Endothelial cell of umbilical vein (primary cell): Measurements from ENCODE around the gene CNTROB. TPM values are rescaled to one million over a fixed set of nuclear protein-coding genes. Genes with fewer than 3 reads are reported as not detected.

ENCODE experiments used
- BruUV-seq: library from RNA; stranded (reverse); fragments of 400-500 nt; replicated peaks from 2 replicates; lab custom pipeline; 2021; lab: Mats Ljungman, UMichigan
- CTCF ChIA-PET: fragments of 300-600, 350-600 bp; sonication (Branson Sonifier 250); formaldehyde crosslinking; loops from one replicate; lab custom pipeline; 2021; ENCODE audit warnings: antibody characterized with exemption, inconsistent platforms; lab: Charles Lee
- POLR2A ChIA-PET: fragments of 300-600, 350-600 bp; sonication (Branson Sonifier 250); formaldehyde crosslinking; loops from one replicate; lab custom pipeline; 2021; ENCODE audit warnings: antibody characterized with exemption, inconsistent platforms; lab: Charles Lee
- DNase-seq: peaks from one replicate; pipeline ENCODE4 v3.0.0-alpha.2; 2011; ENCODE audit warnings: low read depth, low spot score
- FAIRE-seq: peaks from 2 replicates; lab custom pipeline; 2011; peaks lifted over from hg19 to GRCh38; lab: Jason Lieb, UNC
- H2AFZ ChIP-seq: 2 replicates; pipeline ENCODE4 v1.6.0; 2012; ENCODE audit warnings: low read depth, low read length, control low read depth, inconsistent platforms
- H3K27ac ChIP-seq: 2 replicates; pipeline ENCODE4 v1.5.1; 2011; ENCODE audit warnings: low read depth, mild to moderate bottlenecking, control low read depth, low read length, moderate library complexity; ENCODE audit not compliant: insufficient read depth
- H3K27me3 ChIP-seq, 2 experiments: 2 replicates each; pipeline versions ENCODE4 v1.6.0 to v1.6.1; 2011; ENCODE audit warnings: low read length in 2 of 2, mixed read lengths in 1 of 2; ENCODE audit not compliant: control insufficient read depth in 2 of 2, insufficient read depth in 2 of 2
- H3K36me3 ChIP-seq, 2 experiments: 2 replicates in 1 of 2; 3 replicates in 1 of 2; pipeline ENCODE4 v1.5.1; 2011; ENCODE audit warnings: low read length in 2 of 2, mild to moderate bottlenecking in 1 of 2, moderate library complexity in 1 of 2; ENCODE audit not compliant: control insufficient read depth in 2 of 2, insufficient read depth in 2 of 2; ENCODE audit errors: extremely low read depth in 1 of 2
- H3K4me1 ChIP-seq: 3 replicates; pipeline ENCODE4 v1.5.1; 2011; ENCODE audit warnings: mild to moderate bottlenecking, low read length; ENCODE audit not compliant: control insufficient read depth, insufficient read depth; ENCODE audit errors: extremely low read depth
- H3K4me2 ChIP-seq: 2 replicates; pipeline ENCODE4 v1.6.1; 2011; ENCODE audit warnings: low read length, control low read depth, mixed read lengths; ENCODE audit not compliant: insufficient read depth
- H3K4me3 ChIP-seq, 3 experiments: fragments of 200-600 bp in 1 of 3; sonication (generic), shearing (Covaris generic) in 1 of 3; replicated peaks in 1 of 3; 2 replicates each; pipeline ENCODE4 v1.5.1; 2011 to 2016; ENCODE audit warnings: control low read depth in 3 of 3, low read length in 3 of 3, mild to moderate bottlenecking in 2 of 3, inconsistent platforms in 1 of 3, low read depth in 1 of 3, moderate library complexity in 1 of 3; ENCODE audit not compliant: insufficient read depth in 1 of 3
- H3K79me2 ChIP-seq: 2 replicates; pipeline ENCODE4 v1.6.0; 2012; ENCODE audit warnings: low read length, inconsistent platforms; ENCODE audit not compliant: control insufficient read depth, insufficient read depth
- H3K9ac ChIP-seq: replicated peaks from 2 replicates; pipeline ENCODE3; 2011; ENCODE audit warnings: low read length, control low read depth; ENCODE audit not compliant: insufficient read depth; ENCODE audit errors: extremely low read depth
- H3K9me1 ChIP-seq: replicated peaks from 3 replicates; pipeline ENCODE4 v1.6.0; 2011; ENCODE audit warnings: mild to moderate bottlenecking, low read length; ENCODE audit not compliant: control insufficient read depth, insufficient read depth; ENCODE audit errors: extremely low read depth
- H3K9me3 ChIP-seq: replicated peaks from 2 replicates; pipeline ENCODE4 v1.5.1; 2012; ENCODE audit warnings: low read length, inconsistent platforms; ENCODE audit not compliant: control insufficient read depth, insufficient read depth
- H4K20me1 ChIP-seq: replicated peaks from 2 replicates; pipeline ENCODE3; 2011; ENCODE audit warnings: mild to moderate bottlenecking, low read length; ENCODE audit not compliant: control insufficient read depth, insufficient read depth; ENCODE audit errors: extremely low read depth
- CTCF ChIP-seq, 2 donors: IDR thresholded peaks; 1 replicate in 1 of 2; 2 replicates in 1 of 2; pipeline ENCODE4 v1.5.1; 2011; ENCODE audit warnings: low read length in 2 of 2, mild to moderate bottlenecking in 2 of 2, moderate library complexity in 2 of 2, control low read depth in 1 of 2, inconsistent platforms in 1 of 2, low read depth in 1 of 2; ENCODE audit not compliant: insufficient read depth in 1 of 2; ENCODE audit errors: extremely low read depth in 1 of 2
- EZH2 ChIP-seq: IDR thresholded peaks from 2 replicates; pipeline ENCODE4 v1.6.1; 2012; ENCODE audit warnings: borderline replicate concordance, low read depth, mild to moderate bottlenecking, moderate library complexity, low read length, inconsistent platforms; ENCODE audit not compliant: severe bottlenecking
- FOS ChIP-seq: IDR thresholded peaks from 2 replicates; pipeline ENCODE4 v1.6.1; 2011; ENCODE audit warnings: mild to moderate bottlenecking, low read length, moderate library complexity, borderline replicate concordance; ENCODE audit not compliant: insufficient read depth
- GATA2 ChIP-seq: IDR thresholded peaks from 2 replicates; pipeline ENCODE4 v1.7.0; 2011; ENCODE audit warnings: low read depth, mild to moderate bottlenecking, moderate library complexity, mixed read lengths, low read length; ENCODE audit not compliant: insufficient read length, insufficient read depth
- JUN ChIP-seq: IDR thresholded peaks from 2 replicates; pipeline ENCODE4 v1.6.1; 2011; ENCODE audit warnings: borderline replicate concordance, low read depth; ENCODE audit not compliant: insufficient read length, insufficient read depth
- MYC ChIP-seq: IDR thresholded peaks from one replicate; pipeline ENCODE4 v1.6.1; 2011; ENCODE audit warnings: mild to moderate bottlenecking, low read depth, low read length
- POLR2A ChIP-seq: IDR thresholded peaks from 2 replicates; pipeline ENCODE4 v1.6.1; 2012; ENCODE audit warnings: low read depth, mild to moderate bottlenecking, control low read depth, low read length
- POLR2AphosphoS5 ChIP-seq: IDR thresholded peaks from 2 replicates; pipeline ENCODE4 v1.6.1; 2012; ENCODE audit warnings: low read depth, mild to moderate bottlenecking, control low read depth, low read length, moderate library complexity; ENCODE audit not compliant: insufficient read depth
- dilution Hi-C: fragments of 300-500 bp; cut with MboI; formaldehyde crosslinking; loops from one replicate; pipeline ENCODE4 v1.15.0; 2019; ENCODE audit warnings: low sequenced_read_pairs; ENCODE audit not compliant: extremely low pct_ligation_motif_present
- intact Hi-C: fragments of 100-400 bp; cut with micrococcal nuclease; formaldehyde crosslinking; loops from one replicate; pipeline ENCODE4 v1.10.0; 2022
- polyA plus RNA-seq, 4 experiments: library from polyadenylated mRNA; depleted of rRNA in 3 of 4; stranded (reverse) in 3 of 4; unstranded in 1 of 4; fragments of >200 nt; gene quantifications; 2 replicates each; pipeline versions ENCODE4 v1.2.1 to v1.2.3, GENCODE V29; 2011 to 2012; ENCODE audit warnings: missing spikeins in 1 of 4
- total RNA-seq: library from RNA; stranded (reverse); gene quantifications from 2 replicates; pipeline ENCODE4 v1.2.3, GENCODE V29; 2021
- TF ChIP-seq, protein P1 (sequence below): IDR thresholded peaks from 2 replicates; pipeline ENCODE4 v1.6.1; 2011; ENCODE audit not compliant: insufficient read depth, insufficient read length

CNTROB gene
- total and polyA plus RNA-seq, 2 donors (not counting 3 experiments of a cell fraction or from before 2014, with no cell fraction given): 24.9 to 47.2 TPM

- peak overlapping the region; percentile 78 for H2AFZ ChIP-seq
- FAIRE-seq (no peak), DNase-seq (no peak)
- no peaks in the 10 kb centered on the region for H3K36me3 ChIP-seq
- dilution Hi-C loops (no loop called here), intact Hi-C loops (no loop called here)
- H4K20me1 ChIP-seq: no peaks in the 10 kb centered on the region
- ChIA-PET CTCF (interaction anchor here (0.7 to 4.2 kb wide), 8 partner anchors 13 to 187 kb away, joined by 3 to 42 read pairs (median 9); no protein-coding TSS in a partner anchor), POLR2A (no interaction called here)
- no peaks in the 10 kb centered on the region for H3K9me3 ChIP-seq
- H3K27ac ChIP-seq: no peak overlapping the region
- peak overlapping the region; percentile 74 to 84 (median 78) for H3K4me3 ChIP-seq
- H3K27me3 ChIP-seq: no peaks in the 10 kb centered on the region
- no peaks in the 10 kb centered on the region for H3K9me1 ChIP-seq
- peaks cover 34% of the 10 kb centered on the region for H3K79me2 ChIP-seq
- peak overlapping the region; percentile 67 for H3K9ac ChIP-seq
- H3K4me2 ChIP-seq: peak overlapping the region; percentile 60
- H3K4me1 ChIP-seq: peaks cover 23% of the 10 kb centered on the region
- no peak for TF ChIP-seq FOS
- no peak for TF ChIP-seq EZH2
- TF ChIP-seq POLR2A: no peak
- BruUV-seq: TSS peak; percentile 72
Observed at GRCh38 chr17:7930841-7931631, 970 bp upstream of the CNTROB start.

DNA sequence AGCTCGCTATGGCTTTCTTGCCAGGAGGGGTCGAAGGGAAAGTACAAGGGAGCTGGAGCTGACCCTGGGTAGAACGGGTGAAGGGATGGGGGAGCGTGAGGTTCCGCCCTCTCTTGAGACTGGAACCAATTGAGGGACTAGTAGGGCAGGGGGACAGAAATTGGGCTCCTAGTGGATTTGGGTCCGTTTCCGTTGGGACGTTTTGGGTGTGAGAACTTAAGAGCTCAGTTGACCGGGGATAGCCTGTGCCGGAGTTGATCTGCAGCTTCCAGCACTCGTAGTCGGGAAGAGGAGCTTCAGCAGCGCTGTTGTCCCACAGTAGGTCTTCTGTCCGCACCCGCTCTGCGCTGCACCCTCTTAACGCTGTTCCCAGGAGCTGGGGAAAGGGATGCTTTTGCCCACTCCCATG lies 481 bp downstream of the CNTROB start:
- FAIRE-seq: no peak
- H3K79me2 ChIP-seq: peaks cover 34% of the 10 kb centered on the region
- no peaks in the 10 kb centered on the region for H3K9me1 ChIP-seq
- H3K36me3 ChIP-seq: peaks cover 2 to 6% of the 10 kb centered on the region in 2 experiments
- peak overlapping the region; percentile 99 for H3K4me2 ChIP-seq
- no TSS peak for BruUV-seq
- H3K27ac ChIP-seq: peak overlapping the region; percentile 66
- DNase-seq: peak; percentile 48
- intact Hi-C loops: loop anchor here (1.0 kb wide), 2 partner anchors 45 to 75 kb away; partner anchors contain the start of gene NAA38
- no peak for TF ChIP-seq EZH2
- TF ChIP-seq POLR2AphosphoS5: no peak
- TF ChIP-seq FOS: no peak
- TF ChIP-seq JUN: no peak
- TF ChIP-seq GATA2: no peak
- no peak for TF ChIP-seq MYC
- no peak for TF ChIP-seq CTCF (IDR thresholded peaks at IDR 0.05; ENCODE audit: extremely low read depth in 1 of 2, insufficient read depth in 1 of 2, low read depth in 1 of 2, low read length in 2 of 2)
- TF ChIP-seq, protein P1, sequence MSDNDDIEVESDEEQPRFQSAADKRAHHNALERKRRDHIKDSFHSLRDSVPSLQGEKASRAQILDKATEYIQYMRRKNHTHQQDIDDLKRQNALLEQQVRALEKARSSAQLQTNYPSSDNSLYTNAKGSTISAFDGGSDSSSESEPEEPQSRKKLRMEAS: no peak
- no peak for TF ChIP-seq POLR2A
- peaks cover 23% of the 10 kb centered on the region for H3K4me1 ChIP-seq
- no peaks in the 10 kb centered on the region for H4K20me1 ChIP-seq
- POLR2A ChIA-PET: no interaction called here
- H3K27me3 ChIP-seq: no peaks in the 10 kb centered on the region
- peak overlapping the region; percentile 74 to 98 (median 96) for H3K4me3 ChIP-seq
- peak overlapping the region; percentile 91 for H2AFZ ChIP-seq
- dilution Hi-C loops: no loop called here
- H3K9me3 ChIP-seq: no peaks in the 10 kb centered on the region
- peak overlapping the region; percentile 87 for H3K9ac ChIP-seq
- CTCF ChIA-PET: interaction anchor here (0.6 to 4.2 kb wide), 18 partner anchors 17 to 189 kb away, joined by 3 to 42 read pairs (median 6); partner anchors contain the start of genes NAA38 and RNF227
